Embryonic facial prominence (tissue), 1 donor: Measurements from ENCODE around the gene PRICKLE3.

Source experiments
- DNase-seq: peaks from one replicate; pipeline ENCODE4 v3.0.0-alpha.2; 2016; ENCODE audit errors: extremely low spot score

The PRICKLE3 gene, protein sequence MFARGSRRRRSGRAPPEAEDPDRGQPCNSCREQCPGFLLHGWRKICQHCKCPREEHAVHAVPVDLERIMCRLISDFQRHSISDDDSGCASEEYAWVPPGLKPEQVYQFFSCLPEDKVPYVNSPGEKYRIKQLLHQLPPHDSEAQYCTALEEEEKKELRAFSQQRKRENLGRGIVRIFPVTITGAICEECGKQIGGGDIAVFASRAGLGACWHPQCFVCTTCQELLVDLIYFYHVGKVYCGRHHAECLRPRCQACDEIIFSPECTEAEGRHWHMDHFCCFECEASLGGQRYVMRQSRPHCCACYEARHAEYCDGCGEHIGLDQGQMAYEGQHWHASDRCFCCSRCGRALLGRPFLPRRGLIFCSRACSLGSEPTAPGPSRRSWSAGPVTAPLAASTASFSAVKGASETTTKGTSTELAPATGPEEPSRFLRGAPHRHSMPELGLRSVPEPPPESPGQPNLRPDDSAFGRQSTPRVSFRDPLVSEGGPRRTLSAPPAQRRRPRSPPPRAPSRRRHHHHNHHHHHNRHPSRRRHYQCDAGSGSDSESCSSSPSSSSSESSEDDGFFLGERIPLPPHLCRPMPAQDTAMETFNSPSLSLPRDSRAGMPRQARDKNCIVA

DNA sequence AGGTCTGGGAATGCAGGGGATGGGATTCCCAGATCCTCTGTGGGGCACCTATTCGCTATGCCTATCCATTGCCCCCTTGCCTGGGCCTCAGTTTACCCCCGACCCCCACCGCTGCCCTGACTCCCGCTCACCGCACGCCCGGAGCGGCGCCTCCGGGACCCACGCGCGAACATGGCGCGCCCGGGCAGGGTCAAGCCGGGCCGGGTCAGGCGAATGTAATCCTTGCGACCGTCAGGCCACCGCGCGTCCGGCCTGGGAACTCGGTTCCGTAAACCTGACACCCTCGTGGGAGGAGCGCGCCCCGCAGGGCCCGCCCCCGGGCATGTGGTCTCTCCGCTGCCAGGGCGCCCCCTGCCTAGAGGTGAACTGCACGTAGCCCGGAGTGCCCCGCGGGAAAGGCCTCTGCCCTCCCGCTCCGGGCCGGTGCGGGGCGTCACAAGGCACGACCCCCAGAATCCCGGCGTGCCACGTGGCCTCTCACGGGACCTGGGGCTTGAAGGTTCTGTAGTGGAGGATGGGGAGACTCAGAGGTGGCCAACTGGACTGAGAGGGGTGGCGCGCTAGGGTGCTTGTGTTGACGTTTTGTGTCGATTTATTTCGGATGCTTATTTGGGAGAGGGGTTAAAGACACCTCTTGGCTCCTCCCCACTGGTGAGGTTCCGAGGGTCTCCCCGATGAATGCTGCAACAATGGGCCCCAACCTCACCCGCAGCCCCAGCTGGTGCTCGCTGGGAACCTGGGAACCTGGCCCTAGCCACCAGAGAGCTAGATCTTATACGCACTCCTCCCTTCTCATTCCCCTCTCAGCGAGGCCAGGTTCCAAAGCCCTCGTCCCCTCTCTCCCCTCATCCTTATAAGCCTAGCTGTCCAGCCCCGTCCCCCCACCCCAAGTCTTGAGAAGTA lies at the start of gene PRICKLE3:
Gene PRICKLE3 (minus strand): TSS at position 249 of the 903 bp plus-strand sequence. CDS start 76 bp downstream, at position 173.
- DNase-seq, result no peak

DNA sequence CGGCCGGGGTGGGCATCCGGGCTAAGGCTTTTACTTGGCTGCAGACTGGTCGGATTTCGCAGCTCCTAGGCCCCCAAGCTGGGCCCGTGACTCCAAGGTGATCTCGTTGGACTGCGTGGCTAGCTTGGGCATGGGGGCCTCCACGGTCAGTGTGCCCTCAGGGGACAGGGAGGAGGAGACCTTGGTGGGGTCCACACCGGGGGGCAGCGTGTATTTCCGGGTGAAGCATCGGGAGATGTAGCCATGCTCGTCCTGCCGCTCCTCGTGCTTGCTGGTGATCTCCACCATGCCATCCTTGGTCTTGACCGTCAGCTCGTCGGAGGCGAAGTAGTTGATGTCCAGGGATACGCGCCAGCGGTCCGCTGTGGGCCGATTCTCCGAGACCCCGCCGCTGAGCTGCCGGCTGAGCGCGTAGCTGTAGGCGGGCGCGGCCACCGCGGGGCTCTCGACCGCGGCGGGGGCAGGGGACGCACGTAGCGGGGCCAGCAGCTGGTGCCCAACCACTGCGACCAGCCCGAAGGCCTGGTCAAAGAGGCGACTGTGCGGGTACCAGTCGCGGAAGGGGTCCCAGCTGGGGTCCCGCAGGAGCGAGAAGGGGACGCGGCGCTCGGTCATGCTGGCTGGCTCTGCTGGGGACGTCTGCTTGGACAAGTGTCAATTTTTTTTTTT lies 47.8 kb upstream of the PRICKLE3 start:
- no peak for DNase-seq

DNA sequence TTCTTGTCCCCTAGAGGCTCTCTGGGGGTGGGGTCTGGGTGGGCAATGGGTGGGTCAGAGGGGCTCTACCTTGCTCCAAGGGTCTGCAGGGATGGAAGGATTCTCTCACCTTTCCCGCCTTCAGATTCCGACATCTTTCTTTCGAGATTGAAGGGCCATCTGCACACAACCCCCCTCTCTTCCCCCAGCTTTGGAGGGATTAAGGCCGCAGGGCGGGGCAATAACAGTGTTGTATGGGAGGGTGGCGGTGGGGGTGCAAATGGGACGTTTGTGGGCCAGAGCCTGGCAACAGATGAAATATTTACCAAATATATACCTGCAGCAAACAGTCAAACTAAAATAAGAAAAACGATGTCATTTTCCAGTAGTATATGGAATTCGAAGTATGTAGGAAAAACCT lies 47.0 kb upstream of the PRICKLE3 start, which contains the start of gene CACNA1F:
Gene CACNA1F (minus strand): TSS at position 165 of the 400 bp plus-strand sequence. CDS start 31 bp downstream, at position 134.
- DNase-seq, result no peak

DNA sequence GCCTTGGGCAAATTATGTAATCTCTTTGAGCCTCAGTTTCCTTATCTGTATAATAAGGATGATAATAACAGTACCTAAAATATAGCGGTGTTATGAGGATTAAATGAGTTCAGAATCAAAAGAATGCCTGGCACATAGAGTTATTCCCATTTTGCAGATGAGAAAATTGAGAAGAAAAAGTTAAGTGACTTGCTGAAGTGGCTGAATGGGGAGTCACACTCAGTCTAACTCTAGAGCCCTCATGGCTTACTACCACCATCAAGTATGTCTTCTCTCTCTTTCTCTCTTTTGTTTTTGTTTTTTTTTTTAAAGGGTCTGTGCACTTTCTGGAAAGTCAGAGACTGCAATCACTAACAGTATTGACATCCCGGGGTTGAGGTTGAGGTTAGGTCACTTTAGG lies 46.4 kb upstream of the PRICKLE3 start:
- DNase-seq, result no peak

DNA sequence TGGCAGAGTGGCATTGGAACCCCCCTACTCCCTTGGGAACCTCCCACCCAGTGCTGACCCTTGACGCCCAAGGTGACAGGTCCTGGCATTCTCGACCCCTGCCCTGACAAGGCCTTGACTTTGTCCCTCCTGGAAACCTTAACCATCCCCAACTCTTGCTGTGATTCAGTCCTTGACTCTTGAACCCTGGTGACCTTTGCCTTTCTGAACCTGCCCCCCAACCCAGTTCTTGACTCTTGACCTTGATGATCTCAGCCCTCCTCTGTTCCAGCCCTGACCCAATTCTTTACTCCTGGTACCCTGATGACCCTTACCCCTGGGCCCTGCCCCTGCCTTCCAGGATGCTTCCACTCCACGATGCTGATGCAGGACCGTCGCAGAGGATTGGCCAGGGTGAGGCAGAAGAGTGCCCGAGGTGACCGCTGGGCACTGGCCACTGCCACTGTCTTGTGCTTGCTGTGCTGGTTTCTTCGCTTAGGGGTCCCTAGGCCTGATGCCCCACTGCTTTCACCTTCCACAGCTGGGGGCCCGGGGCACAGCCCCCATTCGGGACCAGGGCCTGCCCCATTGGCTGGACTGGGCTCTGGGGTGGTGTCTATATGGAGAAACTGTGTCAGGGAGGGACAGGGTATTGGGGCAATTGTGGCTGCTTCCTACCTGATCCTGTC lies 45.3 kb upstream of the PRICKLE3 start:
- no peak for DNase-seq

DNA sequence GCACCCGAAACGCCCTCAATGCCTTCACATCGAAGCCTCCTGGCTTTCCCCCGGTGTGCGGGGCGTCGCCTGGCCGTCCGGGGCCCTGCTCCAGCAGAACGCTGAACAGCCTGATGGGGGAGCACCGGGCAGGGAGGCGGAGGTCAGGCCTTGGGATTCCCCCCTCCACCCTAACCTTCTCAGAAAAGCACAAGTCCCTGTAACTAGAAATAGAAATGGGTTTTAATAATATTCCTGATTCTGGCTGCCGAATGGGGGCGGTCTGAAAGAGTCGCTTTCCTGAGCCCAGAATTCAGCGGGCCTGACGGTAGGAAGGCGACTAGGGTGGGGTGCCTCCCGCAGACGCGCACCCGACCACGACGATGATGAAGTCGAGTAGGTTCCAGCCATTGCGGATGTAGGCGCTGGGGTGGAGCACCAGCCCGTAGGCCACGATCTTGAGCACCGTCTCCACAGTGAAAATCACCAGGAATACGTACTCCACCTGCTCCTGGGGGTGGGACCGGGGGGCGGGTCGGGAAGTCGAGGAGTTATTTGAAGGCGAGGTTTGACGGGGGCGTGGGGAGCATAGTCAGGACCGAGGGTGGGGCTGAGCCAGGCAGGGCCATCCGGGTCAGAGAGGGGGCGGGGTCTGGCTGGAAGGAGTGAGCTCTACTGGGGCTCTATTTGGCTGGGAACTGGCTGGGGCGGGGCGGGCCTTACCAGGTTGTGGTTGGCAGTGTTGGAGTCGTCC lies 44.5 kb upstream of the PRICKLE3 start:
- no peak for DNase-seq

DNA sequence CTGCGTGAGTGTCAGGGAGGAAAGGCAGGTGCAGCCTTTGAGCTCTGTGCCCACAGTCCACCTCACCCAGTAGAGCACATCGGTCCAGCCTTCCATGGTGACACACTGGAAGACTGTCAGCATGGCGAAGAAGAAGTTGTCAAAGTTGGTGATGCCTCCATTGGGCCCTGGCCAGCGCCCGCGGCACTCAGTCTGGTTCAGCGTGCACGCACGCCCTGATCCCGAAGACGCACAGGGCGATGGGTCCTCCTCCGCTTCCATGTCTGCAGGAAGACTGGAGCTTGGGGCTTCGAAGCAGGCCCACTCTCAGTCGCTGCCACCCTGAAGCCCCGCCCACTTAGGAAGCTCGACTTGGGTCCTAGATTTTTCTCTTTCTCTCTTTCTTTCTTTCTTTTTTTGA lies 42.0 kb upstream of the PRICKLE3 start:
- no peak for DNase-seq

DNA sequence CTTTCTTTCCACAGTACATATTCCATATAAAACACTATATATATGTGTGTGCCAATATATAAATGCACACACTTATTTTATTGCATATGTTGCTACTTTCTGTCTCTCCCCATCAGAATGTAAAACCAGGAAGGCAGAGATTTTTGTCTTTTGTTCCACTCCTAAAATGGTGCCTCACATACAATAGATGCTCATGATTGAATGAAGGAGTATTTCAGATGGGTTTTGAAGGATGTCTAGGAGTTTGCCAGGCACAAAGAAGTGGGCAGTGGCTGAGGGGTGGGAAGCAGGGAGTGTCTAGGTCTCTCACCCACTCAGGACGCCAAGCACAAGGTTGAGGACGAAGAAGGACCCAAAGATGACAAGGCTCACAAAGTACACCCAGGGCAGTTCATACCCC lies 41.6 kb upstream of the PRICKLE3 start:
- no peak for DNase-seq

DNA sequence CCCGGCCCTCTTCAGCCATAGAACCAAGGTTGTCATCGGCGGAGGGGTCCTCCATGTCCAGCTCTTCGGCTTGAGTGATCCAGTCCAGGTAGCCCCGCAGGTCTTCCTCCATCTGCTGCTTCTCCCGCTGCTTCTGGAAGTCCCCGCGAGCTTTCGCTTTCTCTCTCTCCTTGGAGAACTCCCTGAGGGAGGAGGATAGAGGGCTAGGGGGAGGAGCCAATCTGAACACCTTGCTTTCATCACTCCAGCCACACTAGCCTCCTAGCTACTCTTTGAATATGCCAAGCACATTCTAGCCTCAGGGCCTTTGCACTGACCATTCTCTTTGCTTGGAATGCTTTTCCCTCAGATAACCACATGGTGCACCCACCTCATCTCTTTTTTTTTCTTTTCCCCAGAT lies 40.8 kb upstream of the PRICKLE3 start:
- no peak for DNase-seq

DNA sequence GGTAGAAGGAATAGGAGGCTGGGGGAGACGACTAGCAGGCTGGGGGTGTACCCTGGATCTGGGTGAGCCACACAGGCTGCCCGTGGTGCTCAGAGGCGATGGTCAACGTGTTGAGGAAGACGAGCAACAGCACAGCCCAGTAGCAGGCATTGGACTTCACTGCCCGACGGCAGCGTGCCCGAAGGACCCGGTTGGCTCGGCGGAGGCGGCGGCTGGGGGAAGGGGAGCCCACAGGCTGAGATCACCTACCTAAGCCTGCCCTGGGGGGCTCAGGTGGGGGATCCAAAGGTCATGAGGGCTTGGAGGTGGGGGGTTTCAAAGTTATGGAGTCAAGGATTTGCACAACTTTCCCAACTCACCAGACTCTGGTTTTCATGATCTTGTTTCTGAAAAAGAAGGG lies 39.7 kb upstream of the PRICKLE3 start:
- DNase-seq, result no peak

DNA sequence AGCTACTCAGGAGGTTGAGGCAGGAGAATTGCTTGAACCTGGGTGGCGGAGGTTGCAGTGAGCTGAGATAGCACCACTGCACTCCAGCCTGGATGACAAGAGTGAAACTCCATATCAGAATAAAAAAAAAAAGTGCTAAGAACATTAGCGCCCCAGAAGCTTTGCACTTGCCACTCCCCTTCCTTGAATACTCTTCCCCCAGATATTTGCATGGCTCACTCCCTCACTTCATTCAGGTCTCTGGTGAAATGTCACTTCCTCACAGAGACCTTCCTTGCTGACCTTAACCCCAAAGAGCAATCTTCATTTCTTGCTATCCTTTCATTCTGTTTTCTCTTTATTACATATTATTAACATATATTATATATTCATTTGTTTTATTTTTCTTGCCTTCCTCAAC lies 35.7 kb upstream of the PRICKLE3 start:
- no peak for DNase-seq

DNA sequence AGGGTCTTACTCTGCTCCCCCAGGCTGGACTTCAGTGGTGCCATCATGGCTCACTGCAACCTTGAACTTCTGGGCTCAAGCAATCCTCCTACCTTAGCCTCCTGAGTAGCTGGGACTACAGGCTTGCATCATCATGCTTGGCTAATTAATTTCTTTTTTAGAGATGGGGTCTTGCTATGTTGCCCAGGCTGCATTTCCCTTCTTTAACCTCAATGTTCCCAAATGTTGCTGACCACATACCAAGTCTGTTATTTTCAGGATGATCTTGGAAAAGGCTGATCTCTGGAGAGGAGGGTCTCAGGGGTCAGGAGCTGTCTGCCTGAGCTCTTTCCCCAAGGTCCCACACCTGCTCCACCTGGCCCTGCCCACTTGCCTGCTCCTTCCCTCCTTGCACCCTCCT lies 33.9 kb upstream of the PRICKLE3 start:
- no peak for DNase-seq

DNA sequence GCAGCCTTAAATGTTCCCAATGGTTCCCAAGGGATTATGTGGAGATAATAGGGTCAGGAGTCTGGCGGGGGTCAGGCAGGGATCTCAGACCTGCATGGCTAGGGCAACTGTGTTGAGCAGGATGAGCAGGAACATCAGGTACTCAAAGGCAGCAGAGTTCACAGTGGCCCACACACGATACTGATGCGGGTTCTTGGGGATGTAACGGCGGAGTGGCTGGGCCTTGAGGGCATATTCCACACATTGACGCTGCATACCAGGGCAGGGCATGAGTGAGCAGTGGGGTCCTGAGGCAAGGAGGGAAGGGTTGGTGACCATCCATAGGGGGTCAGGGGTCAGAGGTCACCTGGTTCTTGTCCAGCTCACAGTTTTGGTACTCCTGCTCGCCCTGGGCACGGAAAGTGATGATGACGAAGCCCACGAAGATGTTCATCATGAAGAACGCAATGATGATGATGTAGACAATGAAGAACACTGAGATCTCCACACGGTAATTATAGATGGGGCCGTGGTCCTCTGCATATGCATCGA lies 28.9 kb upstream of the PRICKLE3 start:
- no peak for DNase-seq

DNA sequence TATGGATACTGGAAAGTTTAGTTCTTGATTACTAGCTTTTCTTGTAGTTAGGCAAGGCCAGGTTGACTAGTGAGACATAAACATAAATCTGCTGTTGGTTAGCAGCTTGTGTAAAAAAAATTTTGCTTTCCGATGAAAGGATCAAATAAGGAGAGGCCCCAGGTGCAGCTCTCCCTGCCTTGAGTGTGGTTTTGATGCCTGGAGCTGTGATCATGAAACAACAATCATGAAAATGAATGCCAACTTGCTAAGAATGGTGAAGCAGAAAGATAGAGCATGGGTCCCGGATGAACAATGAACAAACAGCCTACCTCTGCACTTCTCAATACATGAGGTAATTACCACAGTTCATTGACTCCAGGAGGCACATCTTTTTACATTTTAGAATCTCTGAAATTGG lies 28.2 kb upstream of the PRICKLE3 start:
- DNase-seq, result no peak

DNA sequence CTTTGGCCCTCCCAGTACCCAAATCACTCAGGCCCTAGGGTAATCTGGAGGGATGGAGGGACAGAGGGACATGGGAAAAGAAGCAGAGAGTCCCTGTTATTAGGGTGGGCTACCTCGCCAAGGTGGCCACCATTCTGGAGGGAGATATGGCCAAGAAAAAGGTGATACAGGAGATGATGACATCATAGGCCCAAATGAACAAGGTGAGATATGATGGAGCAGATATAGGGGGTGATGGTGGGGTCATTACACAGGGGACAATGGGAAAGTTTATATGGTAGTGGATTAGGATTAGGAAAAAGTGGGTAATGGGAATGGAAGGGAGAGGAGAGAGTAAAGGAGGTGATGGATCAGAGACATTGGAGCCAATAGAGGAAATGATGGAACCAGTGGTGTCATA lies 26.7 kb upstream of the PRICKLE3 start:
- no peak for DNase-seq

DNA sequence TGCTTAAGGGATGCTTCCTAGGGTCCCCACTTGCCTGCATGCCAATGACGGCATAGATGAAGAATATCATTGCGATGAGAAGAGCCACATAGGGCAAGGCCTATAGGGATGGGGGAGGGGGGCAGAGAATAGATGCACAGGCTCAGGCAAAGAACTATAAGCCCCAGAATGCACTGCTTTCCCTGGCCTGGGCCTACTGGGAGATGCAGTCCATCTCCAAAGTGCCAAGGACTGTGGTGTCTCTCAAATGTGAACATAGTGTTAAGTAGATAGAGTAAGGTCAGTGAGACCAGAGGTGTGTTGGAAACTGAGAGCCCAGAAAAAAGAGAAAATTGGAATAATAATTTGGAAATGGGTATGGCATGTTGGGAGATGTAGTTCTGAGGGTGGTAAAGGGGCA lies 26.0 kb upstream of the PRICKLE3 start:
- DNase-seq, result no peak

DNA sequence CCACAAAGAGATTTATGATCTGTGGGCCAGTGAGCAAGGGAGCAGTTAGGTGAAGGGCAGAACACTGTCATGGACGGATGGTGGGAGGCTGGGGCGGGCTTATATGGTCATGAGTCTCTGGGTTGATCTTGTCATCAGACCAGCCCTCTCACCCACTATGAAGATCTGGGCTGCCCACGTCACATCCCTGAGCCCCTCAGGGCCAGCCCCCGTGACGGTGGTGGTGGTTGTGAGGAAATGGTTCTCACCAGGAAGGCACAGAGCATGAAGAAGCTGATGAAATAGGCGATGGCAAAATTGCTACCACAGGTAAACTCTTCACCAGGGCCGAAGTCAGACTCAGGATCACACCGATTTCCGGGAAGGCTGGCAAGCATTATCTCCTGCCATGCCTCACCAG lies 24.9 kb upstream of the PRICKLE3 start:
- DNase-seq, result no peak

DNA sequence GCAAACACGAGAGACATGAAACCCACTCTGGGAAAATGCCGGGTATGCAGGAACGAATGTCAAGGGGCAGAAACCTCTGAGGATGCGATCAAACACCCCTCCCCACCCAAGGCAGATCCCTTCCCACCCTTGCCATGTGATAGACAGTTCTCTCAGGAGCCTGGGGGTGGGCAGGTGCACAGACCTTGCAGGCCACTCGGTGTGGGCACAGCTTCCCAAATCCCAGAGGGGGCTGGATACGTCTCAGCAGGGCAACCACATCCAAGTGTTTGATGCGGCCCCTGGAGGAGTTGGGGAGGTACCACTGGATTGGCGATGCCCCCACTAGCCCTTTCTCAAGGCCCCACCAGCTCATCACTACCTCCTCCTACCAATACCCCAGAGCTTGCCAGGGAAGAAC lies 24.2 kb upstream of the PRICKLE3 start:
- DNase-seq, result no peak

DNA sequence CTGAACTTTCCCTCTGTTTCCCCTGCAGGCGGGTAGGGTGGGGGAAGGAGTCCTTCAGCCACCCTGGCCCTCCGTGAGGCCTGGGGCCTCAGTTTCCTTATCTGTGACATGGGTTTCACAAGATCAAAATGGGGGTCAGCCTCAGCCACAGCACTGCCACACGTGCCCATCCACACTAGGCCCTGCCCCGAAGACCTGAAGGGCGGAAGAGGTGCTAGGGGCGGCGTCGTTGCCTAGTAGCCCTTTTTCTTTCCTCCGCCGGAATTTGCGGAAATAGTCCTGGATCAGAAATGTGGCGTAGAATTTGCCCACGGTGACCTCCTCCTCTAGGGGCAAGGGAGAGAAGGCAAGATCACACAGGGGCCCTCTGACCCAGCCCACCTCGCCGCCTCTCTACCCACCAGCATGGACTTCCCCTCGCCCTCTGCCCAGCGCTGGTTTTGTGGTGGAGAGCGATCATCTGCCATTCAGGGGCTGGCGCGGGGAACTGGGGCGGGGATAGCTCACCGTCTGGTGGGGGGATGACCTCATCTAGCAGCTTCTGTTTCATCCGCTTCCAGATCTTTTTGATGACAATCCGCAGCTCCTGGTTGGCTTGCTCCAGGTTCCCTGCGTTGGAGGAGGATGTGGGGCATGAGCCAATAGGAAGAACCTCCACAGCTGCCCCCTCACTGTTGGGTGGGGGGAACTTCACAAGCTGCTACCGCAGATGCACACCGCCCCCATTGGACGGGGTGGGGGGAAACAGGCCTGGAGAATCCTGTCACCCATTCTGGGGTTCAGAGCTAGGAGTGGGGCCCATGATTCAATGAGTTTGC lies 23.5 kb upstream of the PRICKLE3 start:
- no peak for DNase-seq
